ENCODE data around the gene PSD2. TPM values are rescaled to one million over a fixed set of nuclear protein-coding genes. Genes with fewer than 3 reads are reported as not detected.

The PSD2 gene
- total and polyA plus RNA-seq, 11 donors, result 0.04 to 0.11 (median 0.04) TPM; not detected in 8

GRCh38 chr5:139877129-139877597, 81.6 kb downstream of the PSD2 start:
- Histone ChIP-seq H3K9me3 (no peaks in the 10 kb centered on the region), H3K27me3 (no peaks in the 10 kb centered on the region), H3K36me3 (no peaks in the 10 kb centered on the region), H3K27ac (no peak overlapping the region), H3K4me3 (no peak overlapping the region), H3K4me1 (peaks cover 0 to 20% (median 13%) of the 10 kb centered on the region in 12 donors)
- TF ChIP-seq CTCF (IDR thresholded peaks at IDR 0.05), result no peak
- no peak for TF ChIP-seq POLR2A (IDR thresholded peaks at IDR 0.05)
- DNase-seq, result no peak
- ATAC-seq, result no peak
- 72 to 86% (median 80%) methylated on average over 6 of the region's 6 CpGs for WGBS, 4 donors
- intact Hi-C loops (cut with DNase I), result no loop called here

DNA sequence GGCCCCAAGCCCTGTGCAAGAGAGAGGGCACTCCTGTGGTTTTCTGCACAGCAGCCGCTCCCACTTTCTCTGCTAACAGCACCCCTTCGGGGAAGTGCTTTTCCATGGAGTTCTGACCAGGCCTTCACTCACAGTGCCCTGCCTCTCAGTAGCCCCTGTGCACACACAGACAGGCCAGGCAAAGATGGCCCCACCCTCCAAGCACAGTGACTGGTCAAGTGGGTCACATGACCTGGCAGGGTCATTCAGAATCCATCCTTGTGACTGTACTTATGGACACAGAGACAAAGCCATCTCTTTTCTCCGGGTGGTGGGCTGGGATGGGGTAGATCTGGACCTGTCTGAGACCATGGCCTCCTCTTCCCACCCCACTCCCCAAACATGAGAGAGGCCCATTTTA, 82.5 kb downstream of the PSD2 start:
- H3K27me3 ChIP-seq, result no peaks in the 10 kb centered on the region
- ATAC-seq, result no peak
- intact Hi-C loops (cut with DNase I), result no loop called here
- no peak overlapping the region for H3K27ac ChIP-seq
- no peak overlapping the region for H3K4me3 ChIP-seq
- no peak for DNase-seq
- 91 to 99% (median 96%) methylated on average over 3 of the region's 3 CpGs for WGBS, 4 donors
- no peak for TF ChIP-seq CTCF (IDR thresholded peaks at IDR 0.05)
- TF ChIP-seq POLR2A (IDR thresholded peaks at IDR 0.05), result no peak
- H3K36me3 ChIP-seq, result no peaks in the 10 kb centered on the region
- no peaks in the 10 kb centered on the region for H3K9me3 ChIP-seq
- peaks cover 0 to 21% (median 13%) of the 10 kb centered on the region in 12 donors for H3K4me1 ChIP-seq

GRCh38 chr5:139880416-139881142, 85.0 kb downstream of the PSD2 start:
- peak in 1 of 5 donors; percentile 43 for DNase-seq
- H3K4me3 ChIP-seq, result peak overlapping the region in 1 of 12 donors; percentile 6
- H3K4me1 ChIP-seq, result peaks cover 0 to 37% (median 15%) of the 10 kb centered on the region in 12 donors
- 65 to 78% (median 70%) methylated on average over 17 to 18 of the region's 18 CpGs for WGBS, 4 donors
- peak overlapping the region in 4 of 12 donors; percentile 15 to 63 (median 38) for H3K27ac ChIP-seq
- no peaks in the 10 kb centered on the region for H3K36me3 ChIP-seq
- intact Hi-C loops (cut with DNase I), result loop anchor here in 3 of 10 donors (5.0 kb wide), 2 partner anchors 72 to 87 kb away; no protein-coding TSS in a partner anchor
- ATAC-seq, result peak in 2 of 4 donors; percentile 48 to 59
- no peaks in the 10 kb centered on the region for H3K27me3 ChIP-seq
- no peak for TF ChIP-seq CTCF (IDR thresholded peaks at IDR 0.05)
- no peak for TF ChIP-seq POLR2A (IDR thresholded peaks at IDR 0.05)
- H3K9me3 ChIP-seq, result no peaks in the 10 kb centered on the region

- intact Hi-C loops (cut with DNase I), result loop anchor here in 3 of 10 donors (5.0 kb wide), 2 partner anchors 71 to 86 kb away; no protein-coding TSS in a partner anchor
- no peaks in the 10 kb centered on the region for H3K9me3 ChIP-seq
- ATAC-seq, result peak in 2 of 4 donors; percentile 18 to 40
- H3K4me3 ChIP-seq, result peak overlapping the region in 1 of 12 donors; percentile 6
- H3K27ac ChIP-seq, result peak overlapping the region in 2 of 12 donors; percentile 54 to 63
- H3K27me3 ChIP-seq, result no peaks in the 10 kb centered on the region
- no peak for TF ChIP-seq POLR2A (IDR thresholded peaks at IDR 0.05)
- no peak for TF ChIP-seq CTCF (IDR thresholded peaks at IDR 0.05)
- no peak for DNase-seq
- peaks cover 0 to 2% (median 0%) of the 10 kb centered on the region in 9 donors for H3K36me3 ChIP-seq
- H3K4me1 ChIP-seq, result peaks cover 0 to 37% (median 15%) of the 10 kb centered on the region in 12 donors
- 67 to 86% (median 83%) methylated on average over 2 to 5 of the region's 5 CpGs for WGBS, 4 donors
Observed at GRCh38 chr5:139881143-139881733, 85.6 kb downstream of the PSD2 start.

Data from heart left ventricle (tissue), 16 donors.